Daoy (cell line): ENCODE data around the gene LRFN2. TPM values are rescaled to one million over a fixed set of nuclear protein-coding genes. Genes with fewer than 3 reads are reported as not detected.

Experiments used
- DNase-seq: peaks from one replicate; pipeline ENCODE4 v3.0.0-alpha.2; 2015; ENCODE audit warnings: low read depth
- total RNA-seq: library from RNA; depleted of rRNA; stranded (reverse); fragments of >200 nt; shearing (Covaris generic); gene quantifications from 2 replicates; pipeline ENCODE4 v1.2.3, GENCODE V29; 2014

Gene LRFN2
- total RNA-seq, 1 experiment from 2014 or later, result 0.17 TPM

DNA sequence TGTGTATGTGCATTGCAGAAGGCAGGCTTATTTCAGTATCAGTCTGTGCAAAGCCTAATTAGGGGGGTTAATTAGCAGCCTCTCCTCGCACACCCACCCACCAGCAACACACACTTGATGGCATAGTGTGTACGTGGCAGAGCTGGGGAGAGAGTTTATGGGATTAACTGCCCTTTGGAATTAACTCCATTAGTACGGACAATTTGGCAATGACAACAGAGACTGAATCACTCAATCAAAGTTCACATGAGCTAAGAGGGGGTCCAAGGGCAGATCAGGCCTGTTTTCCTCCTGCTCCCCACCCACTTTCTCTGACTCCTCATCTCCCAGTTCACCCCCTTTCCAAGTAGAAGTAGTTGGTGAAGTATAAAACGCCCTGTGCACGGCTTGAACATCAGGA lies 69.5 kb downstream of the LRFN2 start:
- no peak for DNase-seq

DNA sequence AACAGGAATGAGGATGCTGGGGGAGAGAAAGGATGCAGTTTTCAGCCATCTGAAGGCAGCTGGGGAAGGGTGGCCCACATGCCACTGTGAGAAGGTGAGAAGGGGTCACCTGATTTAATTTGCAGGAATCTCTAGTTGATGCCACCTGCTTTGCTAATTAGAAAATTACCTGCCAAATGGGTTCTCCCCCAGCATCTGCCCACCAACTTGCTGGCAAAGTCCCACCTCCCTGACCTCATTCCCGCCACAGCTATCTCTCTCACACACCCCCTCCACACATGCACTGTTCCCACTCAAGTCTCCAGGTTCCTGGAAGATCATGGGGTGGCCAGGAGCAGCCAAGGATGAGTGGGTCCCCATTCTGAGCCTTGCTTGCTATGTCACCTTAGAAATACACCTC lies 70.7 kb downstream of the LRFN2 start:
- no peak for DNase-seq

DNA sequence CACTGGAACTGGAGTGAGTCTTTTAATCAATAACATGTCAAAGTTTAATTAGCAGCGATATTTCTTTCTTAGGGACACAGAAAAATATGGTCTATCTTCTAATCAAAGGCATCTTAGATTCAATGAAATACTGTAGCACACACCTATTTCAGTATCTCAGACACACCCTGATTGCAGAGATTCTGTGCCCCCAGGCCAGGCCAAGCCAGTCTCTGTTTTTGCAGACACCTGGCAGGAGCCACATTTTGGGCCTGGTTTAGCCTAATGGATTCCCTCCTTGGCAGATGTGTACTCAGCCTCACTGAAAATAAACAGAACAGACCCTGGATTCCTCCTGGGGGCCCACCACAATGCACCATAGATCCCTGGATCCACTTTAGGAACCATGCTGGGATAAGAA lies 74.8 kb downstream of the LRFN2 start:
- DNase-seq, result no peak

DNA sequence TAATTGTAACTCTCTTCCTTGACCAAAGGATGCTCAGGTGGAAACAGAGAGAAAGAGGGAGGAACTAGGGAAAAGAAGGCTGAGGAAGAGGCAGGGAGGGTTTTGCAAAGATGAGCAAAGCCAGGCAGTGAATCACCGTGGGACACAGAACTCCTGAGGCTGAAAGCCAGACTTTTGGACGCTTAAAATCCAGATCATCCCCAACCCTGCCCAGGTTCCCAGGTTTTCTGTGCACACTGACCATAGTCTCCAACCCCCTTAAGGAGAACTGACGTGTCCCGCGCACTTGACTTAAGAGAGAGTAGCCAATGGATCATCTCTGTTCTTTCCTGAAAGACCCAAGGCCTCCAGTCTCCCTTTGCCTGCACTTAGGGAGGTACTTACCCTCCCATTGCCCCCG lies 75.3 kb downstream of the LRFN2 start:
- no peak for DNase-seq

DNA sequence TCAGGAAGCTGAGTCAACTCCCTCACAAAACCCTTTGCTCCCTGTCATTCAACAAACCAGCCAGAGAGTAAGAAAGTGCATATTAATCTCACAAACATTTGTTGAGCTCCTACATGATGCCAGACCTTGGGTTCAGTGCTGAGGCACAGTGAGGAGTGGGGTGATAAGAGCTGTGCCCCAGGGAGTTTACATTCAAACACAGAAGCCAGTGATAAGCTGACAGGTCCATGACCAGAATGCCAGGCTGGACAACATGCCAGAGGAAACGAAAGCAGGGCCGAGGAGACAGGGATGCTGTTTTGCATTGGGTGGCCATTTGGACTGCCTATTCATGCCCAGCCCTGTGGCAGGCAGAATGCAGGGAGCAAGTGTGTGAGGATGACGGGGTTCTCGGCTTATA lies 76.7 kb downstream of the LRFN2 start:
- DNase-seq, result no peak

DNA sequence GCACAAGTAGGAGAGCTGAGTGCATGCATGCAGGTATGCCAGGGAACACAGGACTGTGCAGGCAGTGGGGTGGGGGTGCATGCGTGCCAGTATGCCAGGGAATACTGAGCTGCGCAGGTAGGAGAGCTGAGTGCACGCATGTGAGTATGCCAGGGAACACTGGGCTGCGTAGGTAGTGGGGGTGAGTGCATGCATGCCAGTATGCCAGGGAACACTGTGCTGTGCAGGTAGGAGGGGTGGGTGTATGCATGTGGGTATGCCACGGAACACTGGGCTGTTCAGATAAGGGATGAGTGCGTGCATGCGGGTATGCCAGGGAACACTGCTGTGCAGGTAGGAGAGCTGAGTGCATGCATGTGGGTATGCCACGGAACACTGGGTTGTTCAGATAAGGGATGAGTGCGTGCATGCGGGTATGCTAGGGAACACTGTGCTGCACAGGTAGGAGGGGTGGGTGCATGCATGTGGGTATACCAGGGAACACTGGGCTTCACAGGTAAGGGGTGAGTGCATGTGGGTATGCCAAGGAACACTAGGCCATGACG lies 77.4 kb downstream of the LRFN2 start:
- no peak for DNase-seq

DNA sequence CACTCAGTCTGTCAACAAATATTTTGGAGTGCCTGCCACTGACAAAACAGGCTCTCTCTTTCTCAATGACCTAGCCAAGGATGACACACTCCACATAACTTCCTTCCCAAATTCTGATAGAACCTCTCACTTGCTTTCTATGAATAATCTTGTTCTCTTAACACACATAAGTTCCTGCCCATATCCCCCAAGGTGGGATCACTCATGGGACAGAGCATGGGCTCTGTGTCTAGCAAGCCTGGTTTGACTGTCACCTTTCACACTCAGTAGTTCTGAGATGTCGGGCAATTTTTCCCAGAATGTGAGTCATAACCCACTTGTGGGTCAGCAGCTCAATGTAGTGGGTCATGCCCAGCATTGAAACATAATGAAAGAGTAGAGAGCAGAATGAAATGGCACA lies 78.1 kb downstream of the LRFN2 start:
- peak; percentile 15 for DNase-seq

DNA sequence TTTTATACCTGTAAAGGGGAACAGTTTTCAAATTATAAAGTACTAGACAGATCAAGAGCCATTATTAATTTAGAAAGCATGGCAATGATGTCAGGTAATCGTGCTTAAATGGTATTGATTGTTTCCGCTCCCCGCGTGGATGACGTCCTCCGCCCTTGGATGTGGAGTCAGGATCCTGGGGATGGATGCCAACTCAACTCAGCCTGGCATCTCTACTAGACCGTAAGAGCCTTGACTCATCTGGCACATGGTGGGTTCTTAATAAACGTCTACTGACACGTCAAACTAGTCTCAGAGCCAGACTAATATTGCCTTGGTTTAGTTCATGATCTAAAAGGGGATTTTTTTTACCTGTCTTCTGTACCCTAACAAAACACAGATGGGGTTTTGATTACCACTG lies 80.2 kb downstream of the LRFN2 start:
- DNase-seq, result peak; percentile 70

DNA sequence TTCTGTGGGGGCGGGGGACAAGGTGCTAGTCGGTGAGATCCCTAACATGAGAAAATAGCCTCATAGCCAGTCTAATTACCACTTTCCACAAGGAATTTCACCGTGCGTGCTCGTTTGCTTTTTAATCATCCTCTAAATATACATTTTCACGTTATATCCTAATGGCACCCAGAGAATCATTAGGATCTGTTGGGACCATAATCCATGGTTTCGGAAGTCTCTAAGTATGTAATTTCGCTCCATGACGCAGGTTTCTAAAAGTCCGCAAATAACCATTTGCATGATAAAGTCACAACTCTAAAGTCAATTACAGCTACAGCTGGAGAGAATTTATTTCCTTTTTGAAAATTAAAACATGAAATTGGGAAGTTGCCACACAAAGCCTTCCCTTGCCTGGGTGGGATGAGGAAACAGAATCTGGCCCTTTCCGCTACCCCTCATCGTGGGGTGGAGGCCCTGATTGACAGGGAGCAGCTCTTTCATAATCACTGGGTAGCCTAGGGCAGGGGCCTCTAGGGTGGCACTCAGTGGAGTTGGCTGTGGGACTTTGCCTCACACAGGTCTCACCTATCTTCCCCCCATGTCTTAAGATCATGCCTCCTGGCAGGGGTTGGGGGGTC lies 81.9 kb downstream of the LRFN2 start:
- DNase-seq, result no peak

DNA sequence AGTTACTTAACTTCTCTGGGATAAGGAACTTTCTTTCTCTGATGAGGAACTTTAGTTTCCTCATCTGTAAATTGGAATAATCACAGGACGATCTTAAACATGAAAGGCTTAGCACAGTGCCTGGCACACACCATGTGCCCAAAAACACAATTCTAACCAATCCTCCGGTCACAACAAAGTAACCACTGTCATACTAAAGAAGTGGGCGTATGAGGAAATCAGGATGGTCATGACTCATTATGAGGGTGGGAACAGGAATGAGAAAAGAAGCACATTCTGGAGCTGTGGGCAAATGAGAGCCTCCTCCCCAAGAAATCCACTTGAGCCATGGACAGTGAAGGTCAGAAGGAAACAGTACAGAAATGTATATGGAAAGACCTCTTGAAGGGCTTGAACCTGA lies 82.9 kb downstream of the LRFN2 start:
- DNase-seq, result peak; percentile 36

DNA sequence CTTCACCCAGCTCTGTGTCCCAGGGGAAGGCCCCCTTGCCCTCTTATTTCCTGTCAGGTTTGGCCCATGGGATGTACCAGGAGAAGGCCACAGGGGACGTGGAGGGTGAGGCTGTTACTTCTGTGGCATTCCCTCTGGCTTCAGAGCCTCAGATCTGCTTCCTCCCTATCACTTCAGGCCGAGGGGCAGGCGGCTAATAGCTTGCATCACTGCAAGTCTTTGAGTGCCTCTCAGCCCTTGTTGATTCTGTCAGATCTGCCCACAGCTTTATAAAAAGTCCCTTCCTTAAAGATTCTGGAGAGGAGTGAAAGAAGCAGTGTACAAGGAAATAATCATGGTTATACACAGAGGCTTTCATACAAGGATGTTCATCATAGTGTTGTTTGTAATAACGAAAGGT lies 86.9 kb downstream of the LRFN2 start:
- DNase-seq, result no peak

DNA sequence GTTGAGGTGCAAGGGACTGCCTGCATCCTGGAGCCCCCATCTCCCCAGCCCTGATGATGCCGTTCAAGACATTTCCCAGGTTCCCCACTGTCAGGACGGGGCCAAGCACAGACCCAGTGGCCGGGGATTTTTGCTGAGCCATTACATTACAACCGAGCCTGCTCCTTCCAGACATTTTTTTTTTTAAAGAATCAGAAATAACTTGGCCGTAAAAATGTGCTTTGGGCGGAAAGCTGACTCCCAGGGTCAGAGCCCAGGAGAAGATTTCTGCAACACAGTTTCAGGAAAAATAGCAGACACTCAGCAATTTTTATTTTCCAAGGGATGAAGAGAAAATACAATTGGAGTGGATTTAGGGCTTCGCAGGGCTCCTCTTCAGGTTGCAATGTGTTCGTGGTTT lies 87.9 kb downstream of the LRFN2 start:
- DNase-seq, result no peak

DNA sequence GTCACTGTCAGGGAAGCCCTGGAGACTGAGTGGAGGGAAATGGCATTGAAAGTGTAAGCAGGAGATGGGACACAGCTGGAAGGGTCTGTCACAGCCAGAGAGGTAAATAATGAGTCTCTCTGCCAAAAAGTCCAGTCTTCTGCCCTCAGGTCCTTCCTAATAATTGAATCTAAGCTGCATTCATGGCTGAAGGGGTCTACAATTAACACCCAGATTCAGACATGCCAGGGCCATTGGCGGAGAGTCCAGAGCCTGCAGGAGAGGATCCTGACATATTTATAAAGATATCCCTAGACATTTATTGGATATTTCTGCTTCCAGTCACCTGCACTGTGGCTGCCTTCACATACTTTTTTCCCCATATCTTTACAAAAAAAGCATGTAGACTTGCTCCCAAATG lies 89.0 kb downstream of the LRFN2 start:
- DNase-seq, result no peak

DNA sequence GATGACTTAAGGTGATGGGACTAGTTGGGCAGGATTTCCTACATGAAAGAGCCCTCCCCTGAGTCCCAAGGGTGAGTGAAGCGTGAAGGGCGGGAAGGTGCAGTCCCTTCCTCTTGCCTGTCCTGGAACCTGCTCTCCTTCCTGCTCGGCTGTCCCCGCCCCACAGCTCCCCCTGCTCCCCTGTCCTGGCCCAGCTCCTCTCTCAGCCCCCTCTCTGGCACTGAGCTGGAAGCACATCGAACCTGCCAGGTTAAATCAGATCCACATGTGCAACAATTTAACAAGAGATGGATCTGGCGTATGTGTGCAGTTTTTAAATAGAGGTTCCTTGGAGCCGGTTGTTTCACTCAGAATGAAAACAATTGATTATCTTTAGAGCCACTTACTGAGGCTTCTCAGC lies 95.0 kb downstream of the LRFN2 start:
- no peak for DNase-seq

DNA sequence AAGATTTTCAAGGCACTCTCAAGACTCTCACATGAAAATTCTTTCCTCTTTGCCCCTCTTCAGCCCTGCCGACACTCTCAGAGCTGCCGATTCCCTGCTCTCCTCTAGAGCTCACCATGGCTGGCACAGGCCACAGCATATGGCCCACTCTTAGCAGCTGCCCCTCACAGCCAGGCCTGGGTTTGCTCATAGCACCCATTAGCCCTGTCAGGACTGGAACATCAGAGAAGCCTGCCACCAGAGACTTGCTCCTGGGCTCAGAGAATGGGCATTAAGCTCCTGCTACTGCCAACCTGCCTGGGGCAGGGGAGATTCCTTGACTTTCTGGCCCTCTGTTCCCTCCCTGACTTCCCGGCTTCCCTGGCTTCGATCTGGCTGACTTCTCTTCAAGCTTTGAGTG lies 96.7 kb downstream of the LRFN2 start:
- no peak for DNase-seq

DNA sequence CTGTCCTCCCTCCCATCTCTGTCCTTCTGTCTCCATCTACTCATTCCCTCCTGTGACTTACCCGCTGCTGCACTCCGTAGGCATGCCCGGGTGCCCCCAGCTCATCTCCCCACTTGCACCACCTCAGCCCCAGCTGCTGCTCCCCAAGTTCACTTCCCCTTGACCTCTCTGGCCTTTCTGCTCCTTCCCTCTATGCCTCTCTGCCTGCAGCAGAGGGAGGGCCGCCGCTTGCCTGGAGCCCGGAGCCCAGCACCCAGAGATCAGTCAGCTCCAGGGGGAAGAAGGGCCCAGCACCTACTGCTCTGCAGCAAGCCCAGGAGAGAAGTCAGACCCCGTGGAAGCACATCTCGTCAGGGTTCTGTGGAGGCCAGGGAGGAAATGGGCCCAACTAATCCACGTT lies 97.4 kb downstream of the LRFN2 start:
- DNase-seq, result no peak

DNA sequence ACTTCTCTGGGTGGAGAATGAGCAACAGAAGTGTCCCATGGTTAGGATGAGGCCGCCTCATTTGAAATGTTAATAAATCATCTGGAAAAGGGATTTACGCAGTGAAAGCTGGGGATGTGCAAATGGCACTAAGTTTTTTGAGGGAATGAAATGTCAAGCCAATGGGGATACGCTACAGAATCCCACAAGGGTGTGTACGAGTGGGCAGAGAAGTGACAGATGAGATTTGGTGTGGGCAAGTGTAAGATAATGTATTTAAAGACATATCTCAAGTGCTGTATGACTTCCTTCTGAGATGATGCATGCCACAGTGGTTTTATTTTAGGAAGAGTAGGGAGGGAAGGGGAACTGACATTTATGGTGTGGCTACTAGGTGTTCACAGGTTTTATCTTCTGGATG lies 100.6 kb downstream of the LRFN2 start:
- no peak for DNase-seq

DNA sequence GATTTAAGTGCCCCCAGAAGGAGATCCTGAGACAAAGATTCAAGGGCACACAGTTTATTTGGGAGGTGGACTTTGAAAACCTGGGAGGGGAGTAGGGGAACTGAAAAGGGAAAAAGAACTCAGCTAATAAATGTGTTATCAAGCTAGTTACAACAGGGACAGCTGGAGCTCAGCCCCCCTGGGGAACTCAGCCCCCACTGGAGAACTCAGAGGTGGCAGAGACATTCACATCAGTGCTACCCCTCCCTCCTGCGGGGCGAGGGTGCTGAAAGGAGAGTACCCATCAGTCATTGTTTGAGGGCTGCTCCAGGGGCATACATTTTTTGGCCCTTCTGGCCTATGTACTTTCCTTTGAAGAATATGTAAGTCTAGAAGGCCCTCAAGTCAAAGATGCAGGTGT lies 101.4 kb downstream of the LRFN2 start:
- no peak for DNase-seq

DNA sequence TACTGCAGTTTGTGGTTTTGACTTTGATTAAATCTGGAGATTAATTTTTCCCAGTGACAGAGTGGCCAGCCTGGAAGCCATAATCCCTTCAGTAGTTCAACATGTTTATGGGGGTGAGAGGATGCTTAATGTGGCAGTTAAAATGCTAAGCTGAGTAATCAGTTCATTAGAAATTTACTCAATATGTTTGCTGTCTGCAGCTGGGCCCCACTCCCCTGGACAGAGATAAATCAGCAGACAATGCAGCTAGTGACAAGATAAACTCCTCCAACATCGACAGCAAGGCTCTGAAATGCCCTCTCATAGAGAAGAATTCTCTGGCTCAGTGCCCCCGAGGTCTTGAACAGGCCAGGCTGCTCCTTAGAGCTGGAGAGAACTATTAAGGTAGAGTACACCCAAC lies 101.9 kb downstream of the LRFN2 start:
- DNase-seq, result no peak

DNA sequence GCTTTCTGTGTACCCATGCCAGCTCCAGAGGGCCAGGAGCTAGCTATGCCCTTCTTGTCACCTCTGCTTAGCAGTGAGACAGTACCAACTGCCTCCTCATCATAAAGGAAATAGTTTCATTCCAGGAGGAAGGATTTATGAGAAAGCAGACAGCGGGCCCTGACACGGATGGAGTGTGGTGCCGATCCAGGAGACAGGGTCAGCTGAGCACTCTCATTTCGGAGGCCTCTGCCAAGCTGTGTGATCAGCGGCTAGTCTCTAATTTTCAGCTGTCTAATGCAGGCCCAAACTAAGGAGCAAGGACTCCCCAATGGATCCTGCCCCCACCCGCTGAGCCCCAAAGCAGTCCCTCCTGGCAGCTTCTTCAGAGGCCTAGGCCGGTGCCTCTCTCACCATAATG lies 103.1 kb downstream of the LRFN2 start:
- no peak for DNase-seq

DNA sequence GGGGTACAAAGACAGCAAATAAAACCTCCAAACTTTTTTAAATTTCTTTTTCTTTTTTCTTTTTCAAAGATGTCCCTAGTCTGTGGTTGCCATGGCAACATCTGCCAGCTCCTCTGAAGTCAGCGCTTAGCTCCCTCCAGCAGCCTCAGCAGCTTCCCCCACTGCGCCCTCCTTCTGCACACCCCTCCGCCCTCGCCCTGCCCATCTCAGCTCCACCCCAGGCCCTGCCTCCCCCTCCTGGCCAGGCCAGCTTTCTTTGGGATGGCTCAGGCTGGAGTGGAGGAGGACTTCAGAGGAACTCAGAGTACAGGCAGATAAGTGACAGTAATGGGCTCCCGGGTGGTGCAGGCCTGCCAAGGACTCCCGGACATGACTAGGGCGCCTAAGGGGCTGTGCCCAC lies 104.6 kb downstream of the LRFN2 start:
- DNase-seq, result no peak

DNA sequence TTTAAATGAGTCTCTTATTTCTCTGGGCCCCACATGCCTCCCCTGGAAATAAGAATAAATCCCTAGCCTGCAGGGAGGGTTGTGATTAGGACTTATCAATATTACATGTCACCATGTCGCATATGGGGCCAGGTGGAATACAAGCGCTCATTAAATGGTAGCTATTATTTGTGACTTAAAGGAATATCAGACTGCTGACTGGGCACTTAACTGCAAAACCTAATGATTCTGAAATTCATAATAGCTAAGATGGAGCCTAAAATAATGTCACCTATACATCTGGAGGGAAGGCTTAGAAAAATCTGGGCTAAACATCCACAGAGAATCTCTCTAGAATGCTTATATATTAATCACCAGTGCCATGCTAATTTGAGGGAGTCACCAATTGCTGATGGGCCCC lies 106.5 kb downstream of the LRFN2 start:
- DNase-seq, result no peak

DNA sequence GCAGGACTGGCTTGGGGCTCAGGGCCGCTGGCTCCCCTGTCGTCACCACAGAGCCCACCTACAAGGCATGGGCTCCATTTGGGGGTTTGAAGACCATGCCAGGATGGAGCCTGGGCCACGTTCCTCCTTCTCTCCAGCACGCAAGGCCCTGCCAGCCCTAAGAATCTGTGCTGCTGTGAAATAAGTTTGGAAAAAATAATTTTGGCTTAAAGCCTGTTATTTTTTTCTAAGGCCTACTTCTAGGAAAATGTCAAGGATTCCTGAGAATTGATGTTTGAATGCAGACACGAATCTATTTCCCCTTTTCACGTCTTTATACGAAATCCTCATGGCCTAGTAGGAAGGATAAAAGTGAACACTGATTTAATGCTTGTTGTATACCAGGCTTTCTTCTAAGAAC lies 107.5 kb downstream of the LRFN2 start:
- DNase-seq, result no peak
